WTC11 (cell line): ENCODE measurements around the gene CTCF. TPM values are rescaled to one million over a fixed set of nuclear protein-coding genes. Genes with fewer than 3 reads are reported as not detected.
A peak's percentile ranks its signal among the peaks of the same experiment; 100 is the strongest.

Source experiments
- ATAC-seq: fragments of 200-7000 bp; cut with Tn5 transposase; 2 replicates; pipeline ENCODE4 v1.10.0; 2021; ENCODE audit warnings: mild to moderate bottlenecking, moderate library complexity
- CTCF ChIA-PET: fragments of 300-600 bp; sonication (Branson Sonifier 250); formaldehyde crosslinking; loops from one replicate; lab custom pipeline; 2021; ENCODE audit warnings: antibody characterized with exemption; lab: Charles Lee
- POLR2A ChIA-PET: fragments of 350-600 bp; sonication (Branson Sonifier 250); formaldehyde crosslinking; loops from one replicate; lab custom pipeline; 2021; ENCODE audit warnings: antibody characterized with exemption; lab: Charles Lee
- DNase-seq: peaks from one replicate; pipeline ENCODE4 v3.0.0; 2021; ENCODE audit warnings: low spot score
- H3K27ac Mint-ChIP-seq: 2 replicates; pipeline ENCODE4 v1.8.0; 2021; ENCODE audit warnings: mixed read lengths
- H3K27me3 Mint-ChIP-seq: 2 replicates; pipeline ENCODE4 v1.8.0; 2021; ENCODE audit warnings: low read depth, mild to moderate bottlenecking, moderate library complexity, mixed read lengths
- H3K36me3 Mint-ChIP-seq: 2 replicates; pipeline ENCODE4 v1.8.0; 2021; ENCODE audit warnings: mixed read lengths
- H3K4me1 Mint-ChIP-seq: 2 replicates; pipeline ENCODE4 v1.8.0; 2022; ENCODE audit warnings: mixed read lengths
- H3K4me3 Mint-ChIP-seq: 2 replicates; pipeline ENCODE4 v1.8.0; 2021; ENCODE audit warnings: mild to moderate bottlenecking, moderate library complexity, mixed read lengths
- H3K9me3 Mint-ChIP-seq: 2 replicates; pipeline ENCODE4 v1.8.0; 2021; ENCODE audit warnings: mixed read lengths
- CREM ChIP-seq: sonication (generic); formaldehyde crosslinking; IDR thresholded peaks from 2 replicates; pipeline ENCODE4 v1.8.1; 2022; ENCODE audit warnings: mild to moderate bottlenecking, missing genetic modification reagents, moderate library complexity
- ESRRA ChIP-seq: sonication (generic); formaldehyde crosslinking; IDR thresholded peaks from 2 replicates; pipeline ENCODE4 v1.8.1; 2022; ENCODE audit warnings: mild to moderate bottlenecking, missing genetic modification reagents, borderline replicate concordance
- GRHL2 ChIP-seq: fragments of 250-450 bp; sonication (Bioruptor Pico); IDR thresholded peaks from 2 replicates; pipeline ENCODE4 v1.8.0; 2022; ENCODE audit warnings: mild to moderate bottlenecking, moderate library complexity; ENCODE audit not compliant: insufficient replicate concordance, severe bottlenecking
- MXD4 ChIP-seq: fragments of 250-450 bp; sonication (Bioruptor Pico); IDR thresholded peaks from 2 replicates; pipeline ENCODE4 v1.8.0; 2021; ENCODE audit warnings: mild to moderate bottlenecking, moderate library complexity, borderline replicate concordance
- RELA ChIP-seq: sonication (generic); formaldehyde crosslinking; IDR thresholded peaks from 2 replicates; pipeline ENCODE4 v1.8.1; 2022; ENCODE audit warnings: missing genetic modification reagents, mild to moderate bottlenecking, borderline replicate concordance
- SMAD3 ChIP-seq: sonication (generic); formaldehyde crosslinking; IDR thresholded peaks from 2 replicates; pipeline ENCODE4 v1.8.0; 2022; ENCODE audit warnings: missing genetic modification reagents, mild to moderate bottlenecking, borderline replicate concordance
- TCF7 ChIP-seq: sonication (generic); formaldehyde crosslinking; IDR thresholded peaks from 2 replicates; pipeline ENCODE4 v1.8.0; 2022; ENCODE audit warnings: mild to moderate bottlenecking, low read depth, missing genetic modification reagents, moderate library complexity
- ZNF121 ChIP-seq: sonication (generic); formaldehyde crosslinking; IDR thresholded peaks from 2 replicates; pipeline ENCODE4 v1.8.0; 2023; ENCODE audit warnings: missing genetic modification reagents
- ZNF219 ChIP-seq: sonication (generic); formaldehyde crosslinking; IDR thresholded peaks from 2 replicates; pipeline ENCODE4 v1.8.0; 2023; ENCODE audit warnings: missing genetic modification reagents, mild to moderate bottlenecking, borderline replicate concordance
- ZNF263 ChIP-seq: sonication (generic); formaldehyde crosslinking; IDR thresholded peaks from 2 replicates; pipeline ENCODE4 v1.8.1; 2022; ENCODE audit warnings: low read depth, mild to moderate bottlenecking, moderate library complexity, missing genetic modification reagents
- ZNF671 ChIP-seq: fragments of 250-450 bp; sonication (Bioruptor Pico); IDR thresholded peaks from 2 replicates; pipeline ENCODE4 v1.8.0; 2021; ENCODE audit warnings: mild to moderate bottlenecking
- total RNA-seq: library from RNA; stranded (reverse); gene quantifications from 3 replicates; pipeline ENCODE4 v1.2.3, GENCODE V29; 2021
- TF ChIP-seq, protein P1 (sequence below): sonication (generic); formaldehyde crosslinking; IDR thresholded peaks from 2 replicates; pipeline ENCODE4 v1.8.0; 2022; ENCODE audit warnings: missing genetic modification reagents
- TF ChIP-seq, protein P2 (sequence below): fragments of 250-450 bp; sonication (Bioruptor Pico); IDR thresholded peaks from 2 replicates; pipeline ENCODE4 v1.9.0; 2021; ENCODE audit warnings: moderate library complexity, mild to moderate bottlenecking, inconsistent platforms, borderline replicate concordance
- TF ChIP-seq, protein P3 (sequence below): sonication (generic); formaldehyde crosslinking; IDR thresholded peaks from 2 replicates; pipeline ENCODE4 v1.8.1; 2023; ENCODE audit warnings: mild to moderate bottlenecking, missing genetic modification reagents, moderate library complexity
- TF ChIP-seq, protein P4 (sequence below): fragments of 250-450 bp; sonication (Bioruptor Pico); IDR thresholded peaks from 2 replicates; pipeline ENCODE4 v1.9.0; 2021; ENCODE audit warnings: mild to moderate bottlenecking
- TF ChIP-seq, protein P5 (sequence below): sonication (generic); formaldehyde crosslinking; IDR thresholded peaks from 2 replicates; pipeline ENCODE4 v1.8.0; 2022; ENCODE audit warnings: mild to moderate bottlenecking, missing genetic modification reagents
- TF ChIP-seq, protein P6 (sequence below): fragments of 250-450 bp; sonication (Bioruptor Pico); IDR thresholded peaks from 2 replicates; pipeline ENCODE4 v1.9.0; 2021; ENCODE audit warnings: mild to moderate bottlenecking, borderline replicate concordance

Gene CTCF
- total RNA-seq, 1 experiment from 2014 or later = 55.4 TPM

DNA sequence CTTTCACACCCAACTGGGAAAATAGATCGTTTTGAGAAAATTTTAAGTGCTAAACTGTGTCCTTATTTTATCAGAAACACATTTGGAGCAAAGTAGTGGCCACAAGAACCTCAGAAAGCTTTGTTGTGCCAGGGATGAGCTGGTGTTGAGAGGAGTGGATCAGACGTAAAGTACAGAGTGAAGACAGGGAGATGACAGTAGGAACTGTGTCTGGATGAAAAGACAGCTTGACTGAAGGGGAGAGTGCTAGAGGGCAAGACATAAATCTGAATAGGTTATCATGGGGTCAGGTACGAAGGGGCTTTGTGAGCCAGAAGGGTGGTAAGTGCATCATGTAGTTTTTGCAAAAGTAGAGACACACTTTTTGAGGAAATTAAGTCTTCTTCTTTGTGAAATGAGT is 43.3 kb downstream of the CTCF start:
- Mint-ChIP-seq H3K27me3 (no peaks in the 10 kb centered on the region), H3K4me3 (no peak overlapping the region), H3K27ac (peak overlapping the region; percentile 63), H3K9me3 (no peaks in the 10 kb centered on the region), H3K36me3 (peaks cover under 1% of the 10 kb centered on the region), H3K4me1 (peaks cover 5% of the 10 kb centered on the region)
- ChIA-PET CTCF (interaction anchor here (0.8 to 0.9 kb wide), 2 partner anchors 84 to 211 kb away, joined by 3 read pairs; no protein-coding TSS in a partner anchor), POLR2A (no interaction called here)
- DNase-seq (no peak), ATAC-seq (no peak)
- TF ChIP-seq, protein P1, sequence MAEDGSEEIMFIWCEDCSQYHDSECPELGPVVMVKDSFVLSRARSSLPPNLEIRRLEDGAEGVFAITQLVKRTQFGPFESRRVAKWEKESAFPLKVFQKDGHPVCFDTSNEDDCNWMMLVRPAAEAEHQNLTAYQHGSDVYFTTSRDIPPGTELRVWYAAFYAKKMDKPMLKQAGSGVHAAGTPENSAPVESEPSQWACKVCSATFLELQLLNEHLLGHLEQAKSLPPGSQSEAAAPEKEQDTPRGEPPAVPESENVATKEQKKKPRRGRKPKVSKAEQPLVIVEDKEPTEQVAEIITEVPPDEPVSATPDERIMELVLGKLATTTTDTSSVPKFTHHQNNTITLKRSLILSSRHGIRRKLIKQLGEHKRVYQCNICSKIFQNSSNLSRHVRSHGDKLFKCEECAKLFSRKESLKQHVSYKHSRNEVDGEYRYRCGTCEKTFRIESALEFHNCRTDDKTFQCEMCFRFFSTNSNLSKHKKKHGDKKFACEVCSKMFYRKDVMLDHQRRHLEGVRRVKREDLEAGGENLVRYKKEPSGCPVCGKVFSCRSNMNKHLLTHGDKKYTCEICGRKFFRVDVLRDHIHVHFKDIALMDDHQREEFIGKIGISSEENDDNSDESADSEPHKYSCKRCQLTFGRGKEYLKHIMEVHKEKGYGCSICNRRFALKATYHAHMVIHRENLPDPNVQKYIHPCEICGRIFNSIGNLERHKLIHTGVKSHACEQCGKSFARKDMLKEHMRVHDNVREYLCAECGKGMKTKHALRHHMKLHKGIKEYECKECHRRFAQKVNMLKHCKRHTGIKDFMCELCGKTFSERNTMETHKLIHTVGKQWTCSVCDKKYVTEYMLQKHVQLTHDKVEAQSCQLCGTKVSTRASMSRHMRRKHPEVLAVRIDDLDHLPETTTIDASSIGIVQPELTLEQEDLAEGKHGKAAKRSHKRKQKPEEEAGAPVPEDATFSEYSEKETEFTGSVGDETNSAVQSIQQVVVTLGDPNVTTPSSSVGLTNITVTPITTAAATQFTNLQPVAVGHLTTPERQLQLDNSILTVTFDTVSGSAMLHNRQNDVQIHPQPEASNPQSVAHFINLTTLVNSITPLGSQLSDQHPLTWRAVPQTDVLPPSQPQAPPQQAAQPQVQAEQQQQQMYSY = no peak
- TF ChIP-seq ZNF121 (CRISPR knock-in tag) (no peak), GRHL2 (CRISPR knock-in tag) (no peak), MXD4 (CRISPR knock-in tag) (no peak), RELA (no peak), ZNF219 (CRISPR knock-in tag) (no peak)
- TF ChIP-seq, protein P2, sequence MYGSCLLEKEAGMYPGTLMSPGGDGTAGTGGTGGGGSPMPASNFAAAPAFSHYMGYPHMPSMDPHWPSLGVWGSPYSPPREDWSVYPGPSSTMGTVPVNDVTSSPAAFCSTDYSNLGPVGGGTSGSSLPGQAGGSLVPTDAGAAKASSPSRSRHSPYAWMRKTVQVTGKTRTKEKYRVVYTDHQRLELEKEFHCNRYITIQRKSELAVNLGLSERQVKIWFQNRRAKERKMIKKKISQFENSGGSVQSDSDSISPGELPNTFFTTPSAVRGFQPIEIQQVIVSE (CRISPR knock-in tag) = no peak
- TF ChIP-seq, protein P3, sequence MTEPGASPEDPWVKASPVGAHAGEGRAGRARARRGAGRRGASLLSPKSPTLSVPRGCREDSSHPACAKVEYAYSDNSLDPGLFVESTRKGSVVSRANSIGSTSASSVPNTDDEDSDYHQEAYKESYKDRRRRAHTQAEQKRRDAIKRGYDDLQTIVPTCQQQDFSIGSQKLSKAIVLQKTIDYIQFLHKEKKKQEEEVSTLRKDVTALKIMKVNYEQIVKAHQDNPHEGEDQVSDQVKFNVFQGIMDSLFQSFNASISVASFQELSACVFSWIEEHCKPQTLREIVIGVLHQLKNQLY (CRISPR knock-in tag) = no peak
- TF ChIP-seq, protein P4, sequence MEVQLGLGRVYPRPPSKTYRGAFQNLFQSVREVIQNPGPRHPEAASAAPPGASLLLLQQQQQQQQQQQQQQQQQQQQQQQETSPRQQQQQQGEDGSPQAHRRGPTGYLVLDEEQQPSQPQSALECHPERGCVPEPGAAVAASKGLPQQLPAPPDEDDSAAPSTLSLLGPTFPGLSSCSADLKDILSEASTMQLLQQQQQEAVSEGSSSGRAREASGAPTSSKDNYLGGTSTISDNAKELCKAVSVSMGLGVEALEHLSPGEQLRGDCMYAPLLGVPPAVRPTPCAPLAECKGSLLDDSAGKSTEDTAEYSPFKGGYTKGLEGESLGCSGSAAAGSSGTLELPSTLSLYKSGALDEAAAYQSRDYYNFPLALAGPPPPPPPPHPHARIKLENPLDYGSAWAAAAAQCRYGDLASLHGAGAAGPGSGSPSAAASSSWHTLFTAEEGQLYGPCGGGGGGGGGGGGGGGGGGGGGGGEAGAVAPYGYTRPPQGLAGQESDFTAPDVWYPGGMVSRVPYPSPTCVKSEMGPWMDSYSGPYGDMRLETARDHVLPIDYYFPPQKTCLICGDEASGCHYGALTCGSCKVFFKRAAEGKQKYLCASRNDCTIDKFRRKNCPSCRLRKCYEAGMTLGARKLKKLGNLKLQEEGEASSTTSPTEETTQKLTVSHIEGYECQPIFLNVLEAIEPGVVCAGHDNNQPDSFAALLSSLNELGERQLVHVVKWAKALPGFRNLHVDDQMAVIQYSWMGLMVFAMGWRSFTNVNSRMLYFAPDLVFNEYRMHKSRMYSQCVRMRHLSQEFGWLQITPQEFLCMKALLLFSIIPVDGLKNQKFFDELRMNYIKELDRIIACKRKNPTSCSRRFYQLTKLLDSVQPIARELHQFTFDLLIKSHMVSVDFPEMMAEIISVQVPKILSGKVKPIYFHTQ (CRISPR knock-in tag) = no peak

DNA sequence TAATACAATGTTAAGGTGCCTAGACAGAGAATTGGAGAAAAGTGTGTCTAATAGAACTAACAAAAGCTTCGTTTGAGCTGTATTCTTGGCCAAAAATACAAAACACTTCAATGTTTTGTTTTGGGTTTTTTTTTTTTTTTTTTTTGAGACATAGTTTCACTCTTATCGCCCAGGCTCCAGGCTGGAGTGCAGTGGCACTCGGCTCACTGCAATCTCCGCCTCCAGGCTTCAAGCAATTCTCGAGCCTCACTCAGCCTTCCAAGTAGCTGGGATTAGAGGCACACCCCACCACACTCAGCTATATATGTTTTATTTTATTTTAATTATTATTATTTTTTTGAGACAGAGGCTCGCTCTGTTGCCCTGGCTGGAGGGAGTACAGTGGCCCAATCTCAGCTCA is 44.3 kb downstream of the CTCF start:
- H3K4me3 Mint-ChIP-seq = no peak overlapping the region
- H3K9me3 Mint-ChIP-seq = no peaks in the 10 kb centered on the region
- no peak for DNase-seq
- no peak for TF ChIP-seq TCF7 (CRISPR knock-in tag)
- TF ChIP-seq, protein P5, sequence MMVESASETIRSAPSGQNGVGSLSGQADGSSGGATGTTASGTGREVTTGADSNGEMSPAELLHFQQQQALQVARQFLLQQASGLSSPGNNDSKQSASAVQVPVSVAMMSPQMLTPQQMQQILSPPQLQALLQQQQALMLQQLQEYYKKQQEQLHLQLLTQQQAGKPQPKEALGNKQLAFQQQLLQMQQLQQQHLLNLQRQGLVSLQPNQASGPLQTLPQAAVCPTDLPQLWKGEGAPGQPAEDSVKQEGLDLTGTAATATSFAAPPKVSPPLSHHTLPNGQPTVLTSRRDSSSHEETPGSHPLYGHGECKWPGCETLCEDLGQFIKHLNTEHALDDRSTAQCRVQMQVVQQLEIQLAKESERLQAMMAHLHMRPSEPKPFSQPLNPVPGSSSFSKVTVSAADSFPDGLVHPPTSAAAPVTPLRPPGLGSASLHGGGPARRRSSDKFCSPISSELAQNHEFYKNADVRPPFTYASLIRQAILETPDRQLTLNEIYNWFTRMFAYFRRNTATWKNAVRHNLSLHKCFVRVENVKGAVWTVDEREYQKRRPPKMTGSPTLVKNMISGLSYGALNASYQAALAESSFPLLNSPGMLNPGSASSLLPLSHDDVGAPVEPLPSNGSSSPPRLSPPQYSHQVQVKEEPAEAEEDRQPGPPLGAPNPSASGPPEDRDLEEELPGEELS (CRISPR knock-in tag) = no peak
- TF ChIP-seq, all 79 proteins: peak for 0
- H3K27me3 Mint-ChIP-seq = no peaks in the 10 kb centered on the region
- H3K4me1 Mint-ChIP-seq = no peaks in the 10 kb centered on the region; the same call in 1 of the 2 replicates
- POLR2A ChIA-PET = no interaction called here
- H3K27ac Mint-ChIP-seq = peak overlapping the region; percentile 24; the same call in 1 of the 2 replicates
- H3K36me3 Mint-ChIP-seq = peaks cover 11% of the 10 kb centered on the region
- no peak for ATAC-seq
- CTCF ChIA-PET = interaction anchor here (0.7 to 1.4 kb wide), 3 partner anchors 12 to 60 kb away, joined by 3 to 5 read pairs (median 4); no protein-coding TSS in a partner anchor

DNA sequence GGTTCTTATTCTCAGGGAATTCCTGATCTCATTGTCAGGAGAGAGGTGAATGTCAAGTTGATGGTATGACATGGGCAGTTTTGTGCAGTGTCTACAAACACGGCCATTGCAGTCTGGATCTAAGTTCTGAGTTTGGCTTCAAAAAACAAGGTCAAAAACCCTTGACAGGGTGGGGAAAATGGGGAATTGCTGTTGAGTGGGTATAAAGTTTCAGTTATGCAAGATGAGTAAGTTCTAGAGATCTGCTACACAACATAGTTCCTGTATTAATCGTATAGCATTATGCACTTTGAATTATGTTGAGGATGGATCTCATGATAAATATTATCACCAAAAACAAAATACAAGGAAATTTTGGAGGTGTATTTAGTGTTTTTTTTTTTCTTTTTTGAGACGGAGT is 46.0 kb downstream of the CTCF start:
- no peak overlapping the region for H3K27ac Mint-ChIP-seq
- no peak for ATAC-seq
- TF ChIP-seq ZNF263 (no peak), CREM (no peak), SMAD3 (CRISPR knock-in tag) (no peak), ESRRA (CRISPR knock-in tag) (no peak), ZNF671 (CRISPR knock-in tag) (no peak)
- TF ChIP-seq, protein P6, sequence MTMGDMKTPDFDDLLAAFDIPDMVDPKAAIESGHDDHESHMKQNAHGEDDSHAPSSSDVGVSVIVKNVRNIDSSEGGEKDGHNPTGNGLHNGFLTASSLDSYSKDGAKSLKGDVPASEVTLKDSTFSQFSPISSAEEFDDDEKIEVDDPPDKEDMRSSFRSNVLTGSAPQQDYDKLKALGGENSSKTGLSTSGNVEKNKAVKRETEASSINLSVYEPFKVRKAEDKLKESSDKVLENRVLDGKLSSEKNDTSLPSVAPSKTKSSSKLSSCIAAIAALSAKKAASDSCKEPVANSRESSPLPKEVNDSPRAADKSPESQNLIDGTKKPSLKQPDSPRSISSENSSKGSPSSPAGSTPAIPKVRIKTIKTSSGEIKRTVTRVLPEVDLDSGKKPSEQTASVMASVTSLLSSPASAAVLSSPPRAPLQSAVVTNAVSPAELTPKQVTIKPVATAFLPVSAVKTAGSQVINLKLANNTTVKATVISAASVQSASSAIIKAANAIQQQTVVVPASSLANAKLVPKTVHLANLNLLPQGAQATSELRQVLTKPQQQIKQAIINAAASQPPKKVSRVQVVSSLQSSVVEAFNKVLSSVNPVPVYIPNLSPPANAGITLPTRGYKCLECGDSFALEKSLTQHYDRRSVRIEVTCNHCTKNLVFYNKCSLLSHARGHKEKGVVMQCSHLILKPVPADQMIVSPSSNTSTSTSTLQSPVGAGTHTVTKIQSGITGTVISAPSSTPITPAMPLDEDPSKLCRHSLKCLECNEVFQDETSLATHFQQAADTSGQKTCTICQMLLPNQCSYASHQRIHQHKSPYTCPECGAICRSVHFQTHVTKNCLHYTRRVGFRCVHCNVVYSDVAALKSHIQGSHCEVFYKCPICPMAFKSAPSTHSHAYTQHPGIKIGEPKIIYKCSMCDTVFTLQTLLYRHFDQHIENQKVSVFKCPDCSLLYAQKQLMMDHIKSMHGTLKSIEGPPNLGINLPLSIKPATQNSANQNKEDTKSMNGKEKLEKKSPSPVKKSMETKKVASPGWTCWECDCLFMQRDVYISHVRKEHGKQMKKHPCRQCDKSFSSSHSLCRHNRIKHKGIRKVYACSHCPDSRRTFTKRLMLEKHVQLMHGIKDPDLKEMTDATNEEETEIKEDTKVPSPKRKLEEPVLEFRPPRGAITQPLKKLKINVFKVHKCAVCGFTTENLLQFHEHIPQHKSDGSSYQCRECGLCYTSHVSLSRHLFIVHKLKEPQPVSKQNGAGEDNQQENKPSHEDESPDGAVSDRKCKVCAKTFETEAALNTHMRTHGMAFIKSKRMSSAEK = no peak

More for the DNA sequence above, 46.0 kb downstream of the CTCF start:
- DNase-seq = no peak
- Mint-ChIP-seq H3K27me3 (no peaks in the 10 kb centered on the region), H3K4me3 (no peak overlapping the region), H3K9me3 (no peaks in the 10 kb centered on the region), H3K36me3 (peaks cover 21% of the 10 kb centered on the region), H3K4me1 (no peaks in the 10 kb centered on the region; the same call in 1 of the 2 replicates)
- ChIA-PET CTCF (no interaction called here), POLR2A (no interaction called here)
